ENCODE data around the gene PIH1D1.
"Not testable (repeated sequence)": the region's sequence is repeated elsewhere in the genome, so short reads cannot be mapped to it uniquely, and the experiment has no call there.

Gene PIH1D1

GRCh38 chr19:49453013-49453756 lies 1.6 kb upstream of the PIH1D1 start, which contains the start of gene ALDH16A1:
ALDH16A1 (plus strand) TSS chr19:49453225; CDS start chr19:49453332, 107 bp downstream.
- peak; percentile 99 for DNase-seq

- no peak for DNase-seq
Observed at GRCh38 chr19:49450405-49450804, 1.2 kb downstream of the PIH1D1 start.

- DNase-seq = no peak
Observed at GRCh38 chr19:49448432-49448786, 3.2 kb downstream of the PIH1D1 start.

- no peak for DNase-seq
Observed at GRCh38 chr19:49447485-49448431, 3.9 kb downstream of the PIH1D1 start.

GRCh38 chr19:49445997-49446396 lies 5.6 kb downstream of the PIH1D1 start:
- no peak for DNase-seq

- not testable (repeated sequence) for DNase-seq
Observed at GRCh38 chr19:49444100-49444700, 7.4 kb downstream of the PIH1D1 start.

- DNase-seq = peak; percentile 92
Observed at GRCh38 chr19:49443366-49444099, 8.1 kb downstream of the PIH1D1 start.

- no peak for DNase-seq
Observed at GRCh38 chr19:49442771-49443365, 8.7 kb downstream of the PIH1D1 start.

GRCh38 chr19:49442354-49442753 lies 9.3 kb downstream of the PIH1D1 start:
- no peak for DNase-seq

GRCh38 chr19:49441960-49442350 lies 9.7 kb downstream of the PIH1D1 start:
- DNase-seq = no peak

- no peak for DNase-seq
Observed at GRCh38 chr19:49441210-49441959, 10.2 kb downstream of the PIH1D1 start, which contains the start of gene SLC17A7. SLC17A7 (minus strand) TSS chr19:49441527; CDS start chr19:49441379, 148 bp downstream.

- no peak for DNase-seq
Observed at GRCh38 chr19:49440439-49441209, 11.0 kb downstream of the PIH1D1 start.

GRCh38 chr19:49439836-49440235 lies 11.8 kb downstream of the PIH1D1 start:
- DNase-seq = no peak

GRCh38 chr19:49438261-49438660 lies 13.4 kb downstream of the PIH1D1 start:
- DNase-seq = no peak

GRCh38 chr19:49437231-49437630 lies 14.4 kb downstream of the PIH1D1 start:
- no peak for DNase-seq

GRCh38 chr19:49436381-49437017 lies 15.1 kb downstream of the PIH1D1 start:
- no peak for DNase-seq

GRCh38 chr19:49435670-49436069 lies 15.9 kb downstream of the PIH1D1 start:
- no peak for DNase-seq

- no peak for DNase-seq
Observed at GRCh38 chr19:49434907-49435583, 16.6 kb downstream of the PIH1D1 start.

- no peak for DNase-seq
Observed at GRCh38 chr19:49433240-49433901, 18.2 kb downstream of the PIH1D1 start.
